ENCODE data around the gene MCAM.

- TF ChIP-seq CTCF (IDR thresholded peaks at IDR 0.05; ENCODE audit: low read depth, low read length, poor library complexity, severe bottlenecking) (no peak), EZH2phosphoT487 (IDR thresholded peaks at IDR 0.05; ENCODE audit: borderline replicate concordance, low read length) (no peak)
These were observed 44.3 kb upstream of the MCAM start for GRCh38 chr11:119361056-119361787.

All from DOHH2 (cell line).